T-helper 2 cell treated with Interferon-gamma antibody and Interleukin-4, amounts not matched to agents 5 μg/mL and 100 μg/mL, for 36 hours (primary cell): ENCODE measurements around the gene YWHAG.
"Not testable (repeated sequence)": the region's sequence is repeated elsewhere in the genome, so short reads cannot be mapped to it uniquely, and the experiment has no call there.

ENCODE experiments used
- DNase-seq: peaks from one replicate; pipeline ENCODE4 v3.0.0; 2021; ENCODE audit warnings: low spot score
- H3K27ac Mint-ChIP-seq: one replicate; pipeline ENCODE4 v1.8.0; 2021; ENCODE audit warnings: mild to moderate bottlenecking, mixed read lengths
- H3K27me3 Mint-ChIP-seq: one replicate; pipeline ENCODE4 v1.8.0; 2021; ENCODE audit warnings: low read depth, mixed read lengths
- H3K36me3 Mint-ChIP-seq: one replicate; pipeline ENCODE4 v1.8.0; 2021; ENCODE audit warnings: low read depth, mixed read lengths
- H3K4me1 Mint-ChIP-seq: one replicate; pipeline ENCODE4 v1.8.0; 2021; ENCODE audit warnings: low read depth, mixed read lengths
- H3K4me3 Mint-ChIP-seq: one replicate; pipeline ENCODE4 v1.8.0; 2022; ENCODE audit warnings: mild to moderate bottlenecking, moderate library complexity, mixed read lengths
- H3K9me3 Mint-ChIP-seq: one replicate; pipeline ENCODE4 v1.8.0; 2021; ENCODE audit warnings: mixed read lengths

The YWHAG gene

GRCh38 chr7:76315364-76315763 lies 43.4 kb downstream of the YWHAG start:
- Mint-ChIP-seq H3K27ac (no peak overlapping the region), H3K36me3 (peaks cover 6% of the 10 kb centered on the region), H3K9me3 (no peaks in the 10 kb centered on the region), H3K27me3 (no peaks in the 10 kb centered on the region), H3K4me3 (no peak overlapping the region), H3K4me1 (peaks cover 29% of the 10 kb centered on the region)
- no peak for DNase-seq

- DNase-seq, H3K9me3 Mint-ChIP-seq, H3K27ac Mint-ChIP-seq, H3K4me3 Mint-ChIP-seq, H3K27me3 Mint-ChIP-seq, H3K36me3 Mint-ChIP-seq: not testable (repeated sequence)
- peaks cover 26% of the 10 kb centered on the region for H3K4me1 Mint-ChIP-seq
Observed at GRCh38 chr7:76314740-76315139, 44.1 kb downstream of the YWHAG start.

DNA sequence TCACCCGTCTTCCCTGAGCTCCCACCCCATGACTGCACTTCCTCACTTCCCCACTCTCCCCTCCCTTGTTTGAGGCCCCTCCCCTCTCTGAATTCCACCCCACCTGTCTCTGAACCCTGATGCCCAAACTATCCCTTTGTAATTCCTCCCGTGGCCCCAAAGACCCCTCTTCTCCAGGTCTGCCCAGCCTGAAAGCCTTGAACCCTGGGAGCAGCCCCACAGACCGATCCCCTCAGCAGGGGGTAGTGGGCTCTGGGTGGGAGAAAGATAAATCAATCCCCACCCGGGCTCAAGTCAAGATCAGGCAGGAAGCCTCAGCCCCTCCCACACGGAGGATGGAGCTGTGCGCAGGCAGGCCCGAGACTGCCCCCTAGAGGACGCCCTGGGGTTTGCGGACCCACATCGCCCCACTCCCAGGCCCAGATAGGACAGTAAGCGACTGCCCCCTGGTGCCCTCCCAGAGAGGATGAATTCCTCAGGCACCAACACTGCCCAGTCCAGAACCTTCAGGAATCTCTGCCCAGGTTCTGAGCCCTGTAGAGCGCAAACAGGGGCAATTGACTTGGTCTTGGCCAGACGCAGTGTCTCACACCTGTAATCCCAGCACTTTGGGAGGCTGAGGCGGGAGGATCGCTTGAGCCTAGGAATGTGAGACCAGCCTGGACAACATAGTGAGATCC lies 44.6 kb downstream of the YWHAG start:
- H3K27ac Mint-ChIP-seq = peak overlapping the region; percentile 77
- H3K9me3 Mint-ChIP-seq = no peaks in the 10 kb centered on the region
- H3K4me3 Mint-ChIP-seq = peak overlapping the region; percentile 76
- peaks cover 25% of the 10 kb centered on the region for H3K4me1 Mint-ChIP-seq
- H3K27me3 Mint-ChIP-seq = no peaks in the 10 kb centered on the region
- peak; percentile 93 for DNase-seq
- H3K36me3 Mint-ChIP-seq = peaks cover 6% of the 10 kb centered on the region

GRCh38 chr7:76311838-76312237 lies 47.0 kb downstream of the YWHAG start:
- H3K4me1 Mint-ChIP-seq = peaks cover 12% of the 10 kb centered on the region
- not testable (repeated sequence) for H3K27ac Mint-ChIP-seq, H3K4me3 Mint-ChIP-seq, DNase-seq, H3K36me3 Mint-ChIP-seq, H3K27me3 Mint-ChIP-seq, H3K9me3 Mint-ChIP-seq

DNA sequence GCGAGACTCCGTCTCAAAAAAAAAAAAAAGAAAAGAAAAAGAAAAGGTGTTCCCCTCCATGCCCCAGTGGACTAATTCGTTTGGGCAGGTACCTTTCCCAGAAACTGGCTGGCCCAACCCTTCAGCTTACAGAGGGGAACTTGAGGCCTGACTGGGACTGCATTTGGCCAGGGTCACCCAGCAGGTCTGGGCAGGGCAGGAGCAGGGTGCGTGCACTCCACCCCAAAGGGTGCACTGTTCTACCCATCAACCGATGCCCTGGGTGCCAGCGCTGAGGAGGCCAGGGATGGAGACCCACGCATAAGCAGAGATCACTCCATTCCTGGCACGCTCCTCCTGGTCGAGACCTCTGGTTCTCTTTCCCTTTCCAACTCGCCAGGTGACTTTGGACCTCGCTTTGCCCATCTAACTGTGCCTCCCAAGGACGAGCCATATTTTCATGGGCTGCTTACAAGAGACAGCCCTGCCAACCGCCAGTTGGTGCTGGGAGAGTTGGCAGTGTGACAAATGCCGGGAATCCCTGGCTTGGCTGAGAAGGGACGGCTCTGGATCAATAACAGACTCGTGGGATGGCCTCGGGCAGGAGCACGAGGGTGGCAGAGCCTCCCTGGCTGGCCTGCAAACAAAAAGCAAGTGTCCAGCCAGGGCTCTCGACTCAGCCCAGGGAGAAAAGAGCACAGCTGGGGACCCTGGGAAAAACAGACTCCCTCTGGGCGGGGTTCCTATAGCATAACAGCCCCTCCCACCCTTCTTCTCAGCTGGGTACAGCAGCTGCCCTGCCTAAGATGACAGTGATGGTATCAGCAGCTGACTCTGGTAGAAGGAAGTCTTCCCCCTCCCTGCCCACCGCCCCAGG lies 48.5 kb downstream of the YWHAG start:
- H3K4me3 Mint-ChIP-seq = no peak overlapping the region

GRCh38 chr7:76309341-76310101 lies 49.3 kb downstream of the YWHAG start:
- H3K36me3 Mint-ChIP-seq, H3K4me3 Mint-ChIP-seq, H3K27me3 Mint-ChIP-seq, DNase-seq, H3K27ac Mint-ChIP-seq, H3K9me3 Mint-ChIP-seq: not testable (repeated sequence)
- H3K4me1 Mint-ChIP-seq = peaks cover 10% of the 10 kb centered on the region

More for the DNA sequence above, 48.5 kb downstream of the YWHAG start:
- H3K36me3 Mint-ChIP-seq = no peaks in the 10 kb centered on the region
- H3K27ac Mint-ChIP-seq = no peak overlapping the region
- no peak for DNase-seq
- peaks cover 12% of the 10 kb centered on the region for H3K4me1 Mint-ChIP-seq
- H3K9me3 Mint-ChIP-seq = no peaks in the 10 kb centered on the region
- no peaks in the 10 kb centered on the region for H3K27me3 Mint-ChIP-seq

GRCh38 chr7:76308874-76309273 lies 49.9 kb downstream of the YWHAG start:
- peaks cover 10% of the 10 kb centered on the region for H3K4me1 Mint-ChIP-seq
- H3K27me3 Mint-ChIP-seq, H3K36me3 Mint-ChIP-seq, H3K27ac Mint-ChIP-seq, DNase-seq, H3K9me3 Mint-ChIP-seq, H3K4me3 Mint-ChIP-seq: not testable (repeated sequence)

DNA sequence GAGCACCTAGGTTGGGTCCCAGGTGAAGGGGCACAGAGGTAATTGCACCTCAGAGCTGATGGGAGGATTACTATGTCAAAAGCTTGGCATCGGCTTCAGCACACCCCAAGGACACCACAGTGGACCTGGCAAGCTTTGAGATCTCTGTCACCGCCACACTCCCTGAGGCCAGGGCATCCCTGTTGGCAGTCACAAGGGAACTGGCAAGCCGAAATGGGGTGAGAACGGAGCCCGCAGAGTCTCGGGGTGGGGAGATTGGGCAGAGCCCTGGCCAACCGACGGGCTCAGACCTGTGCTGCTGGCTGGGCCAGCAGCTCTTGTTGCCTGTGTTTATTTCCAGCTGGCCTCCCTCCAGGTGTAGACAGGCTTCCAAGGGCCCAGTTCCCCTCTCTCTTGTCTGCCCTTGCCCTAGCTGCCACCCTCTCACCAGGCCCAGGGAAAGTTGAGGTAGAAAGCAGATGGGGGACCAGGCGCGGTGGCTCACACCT lies 53.9 kb downstream of the YWHAG start:
- peaks cover 6% of the 10 kb centered on the region for H3K27me3 Mint-ChIP-seq
- peaks cover 11% of the 10 kb centered on the region for H3K4me1 Mint-ChIP-seq
- no peak overlapping the region for H3K4me3 Mint-ChIP-seq
- no peak overlapping the region for H3K27ac Mint-ChIP-seq
- no peaks in the 10 kb centered on the region for H3K9me3 Mint-ChIP-seq
- H3K36me3 Mint-ChIP-seq = peaks cover 2% of the 10 kb centered on the region
- DNase-seq = no peak

DNA sequence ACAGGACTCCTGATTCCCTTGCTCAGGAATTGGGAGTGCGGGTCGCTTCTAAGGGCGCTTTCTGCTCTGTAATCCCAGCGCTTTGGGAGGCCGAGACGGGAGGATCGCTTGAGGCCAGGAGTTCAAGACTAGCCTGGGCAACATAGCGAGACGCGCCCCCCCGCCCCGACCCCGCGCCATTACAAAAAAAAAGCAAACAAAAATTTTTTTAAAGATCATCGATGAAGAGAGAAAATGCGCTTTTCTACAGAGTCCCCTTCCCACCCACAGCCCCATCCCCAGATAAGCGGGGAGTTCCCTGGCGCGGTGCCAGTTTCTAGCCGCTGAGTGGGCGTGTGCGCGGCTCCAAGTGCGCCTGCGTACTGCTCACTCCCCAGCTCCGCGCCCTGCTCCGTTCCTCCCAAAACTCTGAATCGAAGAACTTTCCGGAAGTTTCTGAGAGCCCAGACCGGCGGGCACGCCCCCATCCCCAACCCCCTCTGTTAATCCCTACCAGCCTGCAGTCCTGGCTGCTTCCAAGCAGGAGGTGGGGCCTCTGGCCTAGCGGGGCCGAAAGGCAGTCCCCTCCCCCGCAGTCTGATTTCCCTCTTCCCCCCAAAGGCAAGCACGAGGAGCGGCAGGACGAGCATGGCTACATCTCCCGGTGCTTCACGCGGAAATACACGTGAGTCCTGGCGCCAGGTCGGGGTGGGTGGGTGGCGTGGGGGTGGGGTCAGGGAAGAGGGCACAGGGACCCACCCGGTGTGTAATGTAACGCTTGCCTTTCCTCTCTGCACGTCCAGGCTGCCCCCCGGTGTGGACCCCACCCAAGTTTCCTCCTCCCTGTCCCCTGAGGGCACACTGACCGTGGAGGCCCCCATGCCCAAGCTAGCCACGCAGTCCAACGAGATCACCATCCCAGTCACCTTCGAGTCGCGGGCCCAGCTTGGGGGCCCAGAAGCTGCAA lies 55.3 kb downstream of the YWHAG start:
- no peaks in the 10 kb centered on the region for H3K9me3 Mint-ChIP-seq
- DNase-seq = peak; percentile 79
- peak overlapping the region; percentile 93 for H3K4me3 Mint-ChIP-seq
- H3K4me1 Mint-ChIP-seq = peaks cover 9% of the 10 kb centered on the region
- peaks cover 2% of the 10 kb centered on the region for H3K36me3 Mint-ChIP-seq
- peak overlapping the region; percentile 81 for H3K27ac Mint-ChIP-seq
- H3K27me3 Mint-ChIP-seq = peaks cover 6% of the 10 kb centered on the region

DNA sequence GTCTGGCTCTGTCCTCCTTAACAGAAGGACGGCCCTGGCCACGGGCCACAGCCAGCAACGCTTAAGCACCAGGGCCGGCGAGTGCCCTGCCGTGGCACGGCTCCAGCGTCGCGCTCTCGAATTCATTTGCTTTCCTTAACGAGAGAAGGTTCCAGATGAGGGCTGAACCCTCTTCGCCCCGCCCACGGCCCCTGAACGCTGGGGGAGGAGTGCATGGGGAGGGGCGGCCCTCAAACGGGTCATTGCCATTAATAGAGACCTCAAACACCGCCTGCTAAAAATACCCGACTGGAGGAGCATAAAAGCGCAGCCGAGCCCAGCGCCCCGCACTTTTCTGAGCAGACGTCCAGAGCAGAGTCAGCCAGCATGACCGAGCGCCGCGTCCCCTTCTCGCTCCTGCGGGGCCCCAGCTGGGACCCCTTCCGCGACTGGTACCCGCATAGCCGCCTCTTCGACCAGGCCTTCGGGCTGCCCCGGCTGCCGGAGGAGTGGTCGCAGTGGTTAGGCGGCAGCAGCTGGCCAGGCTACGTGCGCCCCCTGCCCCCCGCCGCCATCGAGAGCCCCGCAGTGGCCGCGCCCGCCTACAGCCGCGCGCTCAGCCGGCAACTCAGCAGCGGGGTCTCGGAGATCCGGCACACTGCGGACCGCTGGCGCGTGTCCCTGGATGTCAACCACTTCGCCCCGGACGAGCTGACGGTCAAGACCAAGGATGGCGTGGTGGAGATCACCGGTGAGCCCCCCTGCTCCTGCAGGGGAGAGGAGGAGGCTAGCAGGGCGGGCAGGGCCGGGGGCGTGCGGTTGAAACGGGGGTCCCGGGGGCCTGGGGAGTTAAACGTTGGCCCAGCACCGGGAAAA lies 56.2 kb downstream of the YWHAG start, which contains the start of gene HSPB1:
HSPB1 (plus strand) TSS at position 327 of the 855 bp plus-strand sequence; CDS start at position 367, 40 bp downstream.
- DNase-seq = peak; percentile 63

GRCh38 chr7:76301000-76301399 lies 57.8 kb downstream of the YWHAG start:
- no peak overlapping the region for H3K4me3 Mint-ChIP-seq
- H3K27ac Mint-ChIP-seq = no peak overlapping the region
- H3K27me3 Mint-ChIP-seq = peaks cover 8% of the 10 kb centered on the region

More for the DNA sequence above, 56.2 kb downstream of the YWHAG start, which contains the start of gene HSPB1:
- Mint-ChIP-seq H3K27ac (peak within 1 kb of the TSS; percentile 81), H3K27me3 (peaks cover 6% of the 10 kb centered on the region), H3K4me1 (peaks cover 9% of the 10 kb centered on the region), H3K9me3 (no peaks in the 10 kb centered on the region), H3K4me3 (peak within 1 kb of the TSS; percentile 93), H3K36me3 (peaks cover 2% of the 10 kb centered on the region)

DNA sequence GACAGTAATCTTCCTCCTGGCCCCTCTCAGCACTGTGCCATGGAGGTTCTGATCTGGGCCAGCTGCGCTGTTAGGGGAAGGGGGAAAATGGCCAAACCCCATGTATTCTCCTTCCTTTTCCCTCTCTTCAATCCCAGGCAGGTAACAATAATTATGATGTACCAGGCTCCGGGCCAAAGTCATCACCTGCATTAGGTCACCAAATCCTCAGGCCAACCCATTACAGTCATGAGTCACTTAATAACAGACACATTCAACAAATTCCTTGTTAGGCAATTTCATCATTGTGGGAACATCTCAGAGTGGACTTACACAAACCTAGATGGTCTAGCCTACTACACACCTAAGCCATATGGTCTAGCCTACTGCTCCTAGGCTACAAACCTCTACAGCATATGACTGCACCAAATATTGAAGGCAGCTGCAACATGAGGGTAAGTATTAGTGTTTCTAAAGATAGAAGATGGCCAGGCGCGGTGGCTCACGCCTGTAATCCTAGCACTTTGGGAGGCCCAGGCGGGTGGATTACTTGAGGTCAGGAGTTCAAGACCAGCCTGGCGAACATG lies 58.5 kb downstream of the YWHAG start:
- Mint-ChIP-seq H3K4me1 (peaks cover 9% of the 10 kb centered on the region), H3K36me3 (peaks cover 2% of the 10 kb centered on the region), H3K4me3 (no peak overlapping the region), H3K27ac (no peak overlapping the region), H3K9me3 (no peaks in the 10 kb centered on the region), H3K27me3 (peaks cover 8% of the 10 kb centered on the region)
- no peak for DNase-seq

More at GRCh38 chr7:76301000-76301399, 57.8 kb downstream of the YWHAG start:
- peaks cover 2% of the 10 kb centered on the region for H3K36me3 Mint-ChIP-seq
- peaks cover 9% of the 10 kb centered on the region for H3K4me1 Mint-ChIP-seq
- no peaks in the 10 kb centered on the region for H3K9me3 Mint-ChIP-seq
- no peak for DNase-seq
